HT-29 (cell line): ENCODE measurements around the gene SEMA3E. TPM values are rescaled to one million over a fixed set of nuclear protein-coding genes. Genes with fewer than 3 reads are reported as not detected.
A peak's percentile ranks its signal among the peaks of the same experiment; 100 is the strongest.

ENCODE experiments used
- DNase-seq: peaks from one replicate; pipeline ENCODE4 v3.0.0-alpha.2; 2015; ENCODE audit warnings: low spot score
- small RNA-seq: library from RNA; depleted of rRNA; stranded (forward); fragments of <200 nt; gene quantifications from one replicate; pipeline ENCODE3, GENCODE V24; 2014
- total RNA-seq: library from RNA; depleted of rRNA; stranded (reverse); fragments of >200 nt; shearing (Covaris generic); gene quantifications from 2 replicates; pipeline ENCODE4 v1.2.3, GENCODE V29; 2014

SEMA3E gene
- total RNA-seq, 1 experiment from 2014 or later, result 5.7 TPM

GRCh38 chr7:83359108-83359507 is 289.8 kb downstream of the SEMA3E start:
- DNase-seq, result no peak

GRCh38 chr7:83355143-83355542 is 293.8 kb downstream of the SEMA3E start:
- DNase-seq, result no peak

GRCh38 chr7:83347945-83348444 is 300.9 kb downstream of the SEMA3E start:
- DNase-seq, result peak; percentile 34

- no peak for DNase-seq
Observed at GRCh38 chr7:83339907-83340306, 309.0 kb downstream of the SEMA3E start.

GRCh38 chr7:83338277-83338950 is 310.5 kb downstream of the SEMA3E start:
- DNase-seq, result no peak

GRCh38 chr7:83337050-83337449 is 311.9 kb downstream of the SEMA3E start:
- no peak for DNase-seq

- DNase-seq, result no peak
Observed at GRCh38 chr7:83326223-83326622, 322.7 kb downstream of the SEMA3E start.

- no peak for DNase-seq
Observed at GRCh38 chr7:83325083-83325482, 323.9 kb downstream of the SEMA3E start.

- no peak for DNase-seq
Observed at GRCh38 chr7:83324596-83324995, 324.3 kb downstream of the SEMA3E start.

- DNase-seq, result no peak
Observed at GRCh38 chr7:83321011-83321410, 327.9 kb downstream of the SEMA3E start.

- DNase-seq, result no peak
Observed at GRCh38 chr7:83313931-83314330, 335.0 kb downstream of the SEMA3E start.

Small RNAs within 50 kb of the gene (small RNA-seq; reads per million reads assigned to genes)
- gene AC079987.1, result not detected
